ENCODE measurements around the gene CTBP2. TPM values are rescaled to one million over a fixed set of nuclear protein-coding genes. Genes with fewer than 3 reads are reported as not detected.

Gene CTBP2
- total RNA-seq, 6 experiments from 2014 or later = 70.6 to 86.9 (median 78.8) TPM

DNA sequence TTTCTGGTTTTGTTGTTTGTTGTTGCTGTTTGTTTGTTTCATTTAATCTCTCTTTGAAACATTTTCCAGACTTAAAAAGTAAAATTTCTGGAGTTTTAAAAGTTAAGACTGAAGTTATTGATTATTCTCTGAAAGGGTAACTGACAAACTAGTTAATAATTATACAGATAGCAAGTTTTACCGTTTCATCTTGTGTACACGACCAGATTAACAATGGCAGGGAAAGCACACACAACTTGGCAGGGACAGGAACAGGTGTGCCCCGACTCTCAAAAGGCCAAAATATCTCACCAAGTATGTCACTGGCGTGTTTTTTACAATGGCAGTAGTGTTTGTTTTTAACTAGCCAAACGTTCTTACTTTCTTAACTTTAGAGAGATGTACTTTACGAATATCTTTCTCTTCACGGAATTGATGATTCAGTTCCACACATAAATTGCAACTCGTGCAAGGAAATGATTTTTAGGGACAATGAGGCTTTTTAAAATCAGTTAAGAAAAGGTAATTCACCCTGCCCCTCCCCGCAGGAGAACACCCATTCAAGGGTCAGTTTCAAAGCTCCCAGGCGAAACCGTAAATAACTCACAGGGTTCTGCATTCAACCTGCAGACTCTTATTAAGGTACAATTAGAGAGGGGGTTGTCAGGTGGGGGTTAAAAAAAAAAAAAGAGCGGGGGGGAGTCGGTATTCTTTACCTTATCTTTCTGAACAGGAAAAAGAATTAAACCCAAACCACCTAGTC, 3.5 kb downstream of the CTBP2 start:
- H3K27ac Mint-ChIP-seq = peak overlapping the region; percentile 88
- peaks cover 4% of the 10 kb centered on the region for H3K36me3 Mint-ChIP-seq (ENCODE audit: low read depth)
- H3K27me3 Mint-ChIP-seq (ENCODE audit: insufficient read depth) = peaks cover 5% of the 10 kb centered on the region; the same call in 1 of the 2 replicates
- H3K4me1 Mint-ChIP-seq (ENCODE audit: low read depth) = peaks cover 57% of the 10 kb centered on the region
- H3K4me3 Mint-ChIP-seq = peak overlapping the region; percentile 97
- TF ChIP-seq, protein P1, sequence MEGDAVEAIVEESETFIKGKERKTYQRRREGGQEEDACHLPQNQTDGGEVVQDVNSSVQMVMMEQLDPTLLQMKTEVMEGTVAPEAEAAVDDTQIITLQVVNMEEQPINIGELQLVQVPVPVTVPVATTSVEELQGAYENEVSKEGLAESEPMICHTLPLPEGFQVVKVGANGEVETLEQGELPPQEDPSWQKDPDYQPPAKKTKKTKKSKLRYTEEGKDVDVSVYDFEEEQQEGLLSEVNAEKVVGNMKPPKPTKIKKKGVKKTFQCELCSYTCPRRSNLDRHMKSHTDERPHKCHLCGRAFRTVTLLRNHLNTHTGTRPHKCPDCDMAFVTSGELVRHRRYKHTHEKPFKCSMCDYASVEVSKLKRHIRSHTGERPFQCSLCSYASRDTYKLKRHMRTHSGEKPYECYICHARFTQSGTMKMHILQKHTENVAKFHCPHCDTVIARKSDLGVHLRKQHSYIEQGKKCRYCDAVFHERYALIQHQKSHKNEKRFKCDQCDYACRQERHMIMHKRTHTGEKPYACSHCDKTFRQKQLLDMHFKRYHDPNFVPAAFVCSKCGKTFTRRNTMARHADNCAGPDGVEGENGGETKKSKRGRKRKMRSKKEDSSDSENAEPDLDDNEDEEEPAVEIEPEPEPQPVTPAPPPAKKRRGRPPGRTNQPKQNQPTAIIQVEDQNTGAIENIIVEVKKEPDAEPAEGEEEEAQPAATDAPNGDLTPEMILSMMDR (IDR thresholded peaks at IDR 0.05) = no peak
- DNase-seq = no peak
- no peaks in the 10 kb centered on the region for H3K9me3 Mint-ChIP-seq

DNA sequence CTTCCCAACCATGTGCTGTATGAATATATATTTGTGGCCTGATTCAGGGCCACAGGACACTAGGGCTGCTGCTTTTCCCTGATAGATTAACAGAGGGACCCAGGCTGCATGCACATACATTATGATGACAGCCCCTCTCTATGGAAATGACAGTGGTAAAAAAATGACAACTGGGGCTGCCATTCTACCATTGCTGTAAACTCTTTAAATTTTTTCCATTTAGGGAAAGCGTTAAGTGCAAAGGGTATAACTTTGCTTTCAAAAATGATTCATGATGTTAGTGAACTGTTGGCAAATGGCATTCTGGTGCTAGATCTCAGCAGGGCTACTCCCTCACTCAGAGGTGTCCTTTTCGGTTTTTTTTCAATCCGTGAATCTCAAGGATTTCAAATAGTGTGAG, 4.2 kb downstream of the CTBP2 start:
- DNase-seq = no peak
- peak overlapping the region; percentile 97 for H3K4me3 Mint-ChIP-seq
- H3K4me1 Mint-ChIP-seq (ENCODE audit: low read depth) = peaks cover 59% of the 10 kb centered on the region
- no peaks in the 10 kb centered on the region for H3K9me3 Mint-ChIP-seq
- H3K27me3 Mint-ChIP-seq (ENCODE audit: insufficient read depth) = peaks cover 5% of the 10 kb centered on the region; the same call in 1 of the 2 replicates
- peak overlapping the region; percentile 88 for H3K27ac Mint-ChIP-seq
- TF ChIP-seq, protein P1 (IDR thresholded peaks at IDR 0.05) = no peak
- peaks cover 7% of the 10 kb centered on the region for H3K36me3 Mint-ChIP-seq (ENCODE audit: low read depth)

DNA sequence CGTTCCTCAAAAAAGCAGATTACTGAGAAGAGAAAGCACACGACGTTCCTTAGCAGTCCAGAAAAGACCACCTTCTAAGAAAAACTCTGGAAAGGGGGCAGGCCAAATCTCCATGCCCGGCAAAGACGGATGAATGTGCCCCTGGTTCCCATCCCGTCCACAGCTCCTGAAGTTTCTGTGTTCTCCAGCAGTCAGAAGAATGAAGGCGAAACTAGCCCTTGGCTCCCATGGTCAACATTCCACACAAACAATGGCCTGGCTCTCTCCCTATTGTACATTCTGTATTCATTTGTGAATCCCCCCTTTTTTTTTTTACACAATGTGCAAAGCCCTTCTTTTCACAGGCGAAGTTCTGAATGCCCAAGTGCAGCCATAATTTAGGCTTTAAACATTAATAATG, 5.3 kb downstream of the CTBP2 start:
- Mint-ChIP-seq H3K27ac (peak overlapping the region; percentile 88), H3K27me3 (ENCODE audit: insufficient read depth) (peaks cover 5% of the 10 kb centered on the region; the same call in 1 of the 2 replicates), H3K9me3 (no peaks in the 10 kb centered on the region), H3K4me1 (ENCODE audit: low read depth) (peaks cover 68% of the 10 kb centered on the region), H3K36me3 (ENCODE audit: low read depth) (peaks cover 12% of the 10 kb centered on the region), H3K4me3 (peak overlapping the region; percentile 97)
- TF ChIP-seq, protein P1 (IDR thresholded peaks at IDR 0.05) = no peak
- no peak for DNase-seq

DNA sequence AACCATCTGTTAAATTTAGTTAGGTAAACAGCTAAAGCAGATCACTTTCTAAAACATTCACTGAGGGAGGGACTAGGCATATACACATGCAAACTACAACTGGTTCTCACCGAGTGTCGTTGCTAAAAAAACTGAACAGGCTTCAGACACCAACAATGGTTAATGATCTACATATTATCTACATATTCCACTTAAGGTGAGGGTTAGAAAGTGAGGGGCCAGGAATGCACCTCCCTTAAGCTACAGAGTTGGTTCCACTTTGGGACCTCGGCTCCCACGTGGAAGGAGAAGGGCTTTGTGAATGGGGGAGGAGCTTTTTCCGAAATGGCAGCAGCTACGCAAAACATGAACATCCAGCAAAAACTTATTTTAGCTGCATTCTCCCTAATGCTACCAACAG, 5.8 kb downstream of the CTBP2 start:
- DNase-seq = no peak
- peak overlapping the region; percentile 97 for H3K4me3 Mint-ChIP-seq
- H3K27me3 Mint-ChIP-seq (ENCODE audit: insufficient read depth) = peaks cover 5% of the 10 kb centered on the region; the same call in 1 of the 2 replicates
- TF ChIP-seq, protein P1 (IDR thresholded peaks at IDR 0.05) = no peak
- H3K36me3 Mint-ChIP-seq (ENCODE audit: low read depth) = peaks cover 16% of the 10 kb centered on the region
- no peaks in the 10 kb centered on the region for H3K9me3 Mint-ChIP-seq
- peaks cover 73% of the 10 kb centered on the region for H3K4me1 Mint-ChIP-seq (ENCODE audit: low read depth)
- H3K27ac Mint-ChIP-seq = peak overlapping the region; percentile 88

DNA sequence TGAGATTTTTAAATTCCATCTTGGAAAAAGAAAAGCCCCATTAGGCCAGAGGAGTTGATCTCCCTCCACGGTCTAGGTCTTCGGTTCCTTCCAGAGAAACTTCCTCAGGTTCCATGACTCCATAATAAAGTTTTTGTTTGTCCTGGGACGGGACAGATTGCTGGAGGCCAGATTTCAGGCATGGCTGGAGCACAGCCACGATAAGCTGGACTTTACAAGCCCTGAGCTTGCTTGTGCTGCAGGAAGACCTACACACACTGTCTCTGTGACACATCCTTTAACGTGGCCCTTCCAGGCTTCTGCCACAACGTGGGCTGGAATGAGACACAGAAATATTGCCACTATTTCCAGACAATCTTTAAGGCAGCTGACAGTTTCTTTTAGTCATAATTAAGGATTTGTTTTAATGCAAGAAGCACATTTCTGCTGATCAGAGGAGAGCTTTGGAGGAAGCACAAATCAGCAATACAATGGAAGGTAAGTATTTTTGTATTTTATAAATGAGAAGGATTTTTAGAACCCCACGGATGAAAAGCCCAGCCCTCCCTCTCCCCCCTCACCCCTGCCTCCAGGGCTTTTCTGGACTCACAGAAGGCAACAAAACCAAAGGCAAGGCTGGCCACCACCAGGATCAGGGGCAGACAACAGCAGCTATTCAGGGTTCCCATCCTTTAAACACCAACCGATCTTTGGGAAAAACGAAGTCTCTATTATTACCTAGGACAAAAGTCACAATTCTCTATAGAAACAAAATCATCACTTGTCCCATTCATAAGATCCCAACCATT, 6.5 kb downstream of the CTBP2 start:
- Mint-ChIP-seq H3K9me3 (no peaks in the 10 kb centered on the region), H3K4me1 (ENCODE audit: low read depth) (peaks cover 80% of the 10 kb centered on the region), H3K27ac (peak overlapping the region; percentile 88), H3K36me3 (ENCODE audit: low read depth) (peaks cover 22% of the 10 kb centered on the region), H3K27me3 (ENCODE audit: insufficient read depth) (peaks cover 5% of the 10 kb centered on the region; the same call in 1 of the 2 replicates), H3K4me3 (peak overlapping the region; percentile 97)
- peak; percentile 78 for DNase-seq
- TF ChIP-seq, protein P1 (IDR thresholded peaks at IDR 0.05) = no peak
